Erythroblast (primary cell): ENCODE results near the gene DNAH2.

Source experiments
- GATA1 ChIP-seq: IDR thresholded peaks from 2 replicates; pipeline ENCODE4 v1.6.1; 2011; ENCODE audit warnings: low read depth, mild to moderate bottlenecking, control low read depth, low read length, moderate library complexity
- POLR2A ChIP-seq: IDR thresholded peaks from 2 replicates; pipeline ENCODE4 v1.6.1; 2011; ENCODE audit warnings: mild to moderate bottlenecking, low read length

GRCh38 chr17:7715936-7716886, 1.3 kb upstream of the DNAH2 start:
- TF ChIP-seq POLR2A (no peak), GATA1 (no peak)
